ENCODE measurements around the gene MYL9. TPM values are rescaled to one million over a fixed set of nuclear protein-coding genes. Genes with fewer than 3 reads are reported as not detected.

The MYL9 gene
- total RNA-seq (2022; extraction: Qiagen RNA extraction), result 15.5 to 27.1 TPM (median 20.2 TPM) in 5 replicates

DNA sequence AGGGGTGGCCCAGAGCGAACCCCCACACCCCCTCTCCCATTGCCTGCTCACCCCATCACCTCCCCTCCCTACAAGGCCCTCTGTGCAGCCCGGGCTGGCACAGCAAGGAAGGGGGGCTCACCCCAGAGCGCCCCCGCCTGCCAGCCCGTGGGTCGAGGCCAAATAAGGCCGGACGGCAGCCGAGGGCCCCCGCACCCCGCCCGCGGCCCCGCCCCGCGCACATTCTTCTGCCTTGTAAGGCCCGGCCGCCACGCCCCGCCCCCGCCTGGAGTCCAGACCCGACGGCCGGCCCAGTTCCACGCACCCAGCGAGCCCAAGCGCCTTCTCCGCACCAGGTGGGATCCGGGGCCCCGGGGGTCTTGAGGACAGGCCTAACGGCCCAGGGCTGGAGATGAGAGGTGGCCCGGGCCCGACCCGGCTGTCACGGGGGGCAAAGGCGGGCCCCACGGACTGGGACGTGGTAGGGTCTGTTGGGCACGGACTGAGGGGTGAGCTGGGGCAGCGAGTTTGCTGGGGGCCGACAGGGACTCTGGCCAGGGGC lies at the start of gene MYL9:
Gene MYL9, plus strand, starts transcription at position 293 of the 541 bp plus-strand sequence. CDS start 3,366 bp downstream, outside the sequence.

DNA sequence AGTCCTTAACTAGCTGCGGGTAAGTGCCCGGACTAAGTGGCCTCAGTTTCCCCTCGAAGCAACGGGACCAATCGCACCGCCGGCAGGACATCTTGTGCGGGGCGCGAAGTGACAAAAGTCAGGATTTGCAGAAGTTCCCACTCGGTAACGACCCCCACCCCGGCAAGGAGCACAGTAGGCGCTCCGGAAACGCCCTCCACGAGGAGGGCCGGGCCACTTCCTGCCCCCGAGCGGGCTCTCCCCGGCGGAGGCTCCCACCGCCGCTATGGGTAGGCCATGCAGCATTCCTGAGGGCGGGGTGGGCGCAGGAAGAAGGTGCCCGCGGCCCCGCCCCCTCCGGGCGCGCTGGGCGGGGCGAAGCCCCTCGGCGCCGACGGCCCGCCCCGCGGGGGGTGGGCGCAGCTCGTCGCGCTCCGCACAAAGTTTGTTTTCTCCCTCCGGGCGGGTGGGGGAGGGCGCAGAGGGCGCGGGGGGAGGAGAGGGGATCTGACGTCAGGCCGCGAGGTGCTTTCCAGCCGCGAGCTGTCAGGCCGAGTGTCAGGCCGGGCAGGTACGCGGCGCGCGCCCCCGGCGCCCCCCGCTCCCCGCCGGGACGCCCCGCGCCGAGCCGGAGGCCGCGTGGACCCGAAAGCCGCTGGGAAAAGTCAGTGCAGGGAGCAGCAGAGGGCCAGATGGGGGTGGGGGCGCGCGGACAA lies 31.9 kb downstream of the MYL9 start, which contains the start of gene TGIF2:
Gene TGIF2, plus strand, starts transcription at position 495 of the 695 bp plus-strand sequence. CDS start 5,178 bp downstream, outside the sequence.

Other genes with a start within 250 kb of the MYL9 start
- 51.6 to 60.9 TPM (median 58.1 TPM) in 5 replicates for gene DLGAP4, start 235.2 kb upstream of the MYL9 start, total RNA-seq (2022; extraction: Qiagen RNA extraction)
- 3.1 to 4.3 TPM (median 3.7 TPM) in 5 replicates for gene TGIF2, start 32.1 kb downstream of the MYL9 start, total RNA-seq (2022; extraction: Qiagen RNA extraction)
- 182 to 280 TPM (median 254 TPM) in 5 replicates for gene RAB5IF, start 64.3 kb downstream of the MYL9 start, total RNA-seq (2022; extraction: Qiagen RNA extraction)
- 0.06 to 0.15 TPM (median 0.13 TPM) in 5 replicates for gene SLA2, start 104.7 kb downstream of the MYL9 start, total RNA-seq (2022; extraction: Qiagen RNA extraction)
- 18.4 to 21.1 TPM (median 20.2 TPM) in 5 replicates for gene NDRG3, start 204.6 kb downstream of the MYL9 start, total RNA-seq (2022; extraction: Qiagen RNA extraction)
- gene DSN1, start 232.2 kb downstream of the MYL9 start, total RNA-seq (2022; extraction: Qiagen RNA extraction), result 22.4 to 28.3 TPM (median 24.6 TPM) in 5 replicates

Measured in A549 treated with AZD2906 at 1 μM for 4 hours (cell line).